ENCODE measurements around the gene USE1.
"Not testable (repeated sequence)": the region's sequence is repeated elsewhere in the genome, so short reads cannot be mapped to it uniquely, and the experiment has no call there.

USE1 gene, protein sequence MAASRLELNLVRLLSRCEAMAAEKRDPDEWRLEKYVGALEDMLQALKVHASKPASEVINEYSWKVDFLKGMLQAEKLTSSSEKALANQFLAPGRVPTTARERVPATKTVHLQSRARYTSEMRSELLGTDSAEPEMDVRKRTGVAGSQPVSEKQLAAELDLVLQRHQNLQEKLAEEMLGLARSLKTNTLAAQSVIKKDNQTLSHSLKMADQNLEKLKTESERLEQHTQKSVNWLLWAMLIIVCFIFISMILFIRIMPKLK

DNA sequence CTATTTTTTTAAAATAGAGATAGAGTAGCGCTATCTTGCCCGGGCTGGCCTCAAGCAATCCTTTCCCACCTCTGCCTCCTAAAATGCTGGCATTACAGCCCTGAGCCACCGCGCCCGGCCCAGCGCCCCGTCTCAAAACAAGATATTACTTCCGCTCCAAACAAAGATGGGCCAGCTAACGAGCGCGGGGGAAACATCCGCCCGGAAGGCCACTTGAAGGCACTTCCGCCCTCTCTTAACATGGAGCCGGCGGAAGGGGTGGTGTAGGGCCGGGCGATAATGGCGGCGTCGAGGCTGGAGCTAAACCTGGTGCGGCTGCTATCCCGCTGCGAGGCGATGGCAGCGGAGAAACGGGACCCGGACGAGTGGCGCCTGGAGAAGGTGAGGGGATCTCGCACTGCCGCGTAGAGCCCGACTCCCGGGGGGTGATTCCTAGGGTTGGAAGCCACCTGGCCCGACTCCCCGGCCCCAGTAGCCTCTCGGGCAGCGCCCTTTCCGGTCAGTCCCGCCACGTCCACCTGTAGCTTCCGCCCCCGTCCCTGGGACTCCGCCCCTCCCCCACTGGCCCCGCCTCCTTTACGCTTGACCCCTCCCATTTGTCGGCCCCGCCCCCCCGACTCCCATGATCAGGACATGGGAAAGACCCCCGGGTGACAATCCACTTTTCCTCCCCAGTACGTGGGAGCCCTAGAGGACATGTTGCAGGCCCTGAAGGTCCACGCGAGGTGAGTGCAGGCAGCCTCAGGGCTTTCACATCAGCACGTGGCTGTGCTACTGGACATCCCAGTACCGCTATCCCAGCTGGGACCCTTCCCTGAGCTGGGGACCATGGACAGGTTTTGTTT is at the start of gene USE1:
USE1 (plus strand) TSS at position 231 of the 845 bp plus-strand sequence; CDS start at position 280, 49 bp downstream.
- peak; percentile 95 for DNase-seq

DNA sequence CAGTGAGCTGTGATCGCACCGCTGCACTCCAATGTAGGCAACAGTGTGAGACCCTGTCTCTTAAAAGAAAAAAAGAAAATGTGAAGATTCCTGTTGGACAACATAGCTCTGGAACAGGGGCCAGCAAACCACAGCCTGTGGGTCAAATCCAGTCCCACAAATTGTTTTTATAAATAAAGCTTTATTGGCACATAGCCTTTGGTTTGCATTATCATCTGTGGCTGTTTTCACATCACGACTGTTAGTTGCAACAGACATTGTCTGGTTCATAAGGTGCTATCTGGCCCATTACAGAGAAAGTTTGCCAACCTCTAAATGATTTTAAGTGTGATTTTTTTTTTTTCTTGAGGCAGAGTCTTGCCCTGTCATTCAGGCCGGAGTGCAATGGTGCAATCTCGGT is 49.4 kb upstream of the USE1 start:
- DNase-seq, result no peak

DNA sequence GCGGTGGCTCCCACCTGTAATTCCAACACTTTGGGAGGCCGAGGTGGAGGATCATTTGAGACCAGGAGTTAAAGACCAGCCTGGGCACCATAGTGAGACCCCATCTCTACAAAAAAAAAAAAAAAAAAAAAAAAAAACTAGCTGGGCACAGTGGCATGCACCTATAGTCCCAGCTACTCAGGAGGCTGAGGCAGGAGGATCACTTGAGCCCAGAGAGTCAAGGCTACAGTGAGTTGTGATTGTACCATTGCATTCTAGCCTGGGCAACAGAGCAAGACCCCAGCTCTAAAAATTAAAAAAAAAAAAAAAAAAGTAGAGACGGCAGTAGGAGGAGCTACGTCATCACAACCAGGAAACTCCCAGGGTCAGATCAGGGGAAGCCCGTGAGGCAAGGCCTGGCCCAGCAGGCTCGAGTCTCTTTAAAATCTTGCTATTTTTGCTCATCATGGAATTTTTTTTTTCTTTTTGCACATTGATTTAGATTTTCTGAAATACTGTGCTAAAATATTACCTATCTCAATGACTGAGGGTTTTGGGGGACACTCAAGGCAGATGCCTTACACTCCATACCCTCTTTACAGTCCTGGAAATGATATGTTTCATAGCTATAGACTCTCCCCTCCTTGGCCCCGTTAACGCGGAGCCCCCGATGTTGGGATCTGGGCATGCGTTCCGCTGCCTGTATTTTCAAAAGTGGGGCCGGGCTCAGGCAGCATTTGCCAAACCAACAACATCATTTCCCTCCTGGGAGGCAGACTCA is 44.4 kb upstream of the USE1 start:
- DNase-seq, result no peak

DNA sequence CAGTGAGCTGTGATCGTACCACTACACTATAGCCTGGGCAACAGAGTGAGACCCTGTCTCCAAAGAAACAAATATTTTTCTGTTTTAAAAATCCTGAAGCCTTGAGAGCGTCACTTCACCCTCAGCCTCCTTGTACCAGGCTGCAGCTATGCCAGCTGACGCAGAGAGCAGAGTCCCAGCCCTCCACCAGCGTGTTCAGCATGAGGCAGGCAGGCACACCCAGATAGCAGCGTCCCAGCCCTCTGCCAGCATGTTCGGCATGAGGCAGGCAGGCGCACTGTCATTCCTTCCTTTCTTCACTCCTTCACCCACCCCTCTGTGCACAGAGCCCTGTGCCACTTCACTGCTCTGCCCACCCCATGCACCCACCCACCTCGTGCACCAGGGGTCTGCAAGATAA is 43.3 kb upstream of the USE1 start:
- no peak for DNase-seq

DNA sequence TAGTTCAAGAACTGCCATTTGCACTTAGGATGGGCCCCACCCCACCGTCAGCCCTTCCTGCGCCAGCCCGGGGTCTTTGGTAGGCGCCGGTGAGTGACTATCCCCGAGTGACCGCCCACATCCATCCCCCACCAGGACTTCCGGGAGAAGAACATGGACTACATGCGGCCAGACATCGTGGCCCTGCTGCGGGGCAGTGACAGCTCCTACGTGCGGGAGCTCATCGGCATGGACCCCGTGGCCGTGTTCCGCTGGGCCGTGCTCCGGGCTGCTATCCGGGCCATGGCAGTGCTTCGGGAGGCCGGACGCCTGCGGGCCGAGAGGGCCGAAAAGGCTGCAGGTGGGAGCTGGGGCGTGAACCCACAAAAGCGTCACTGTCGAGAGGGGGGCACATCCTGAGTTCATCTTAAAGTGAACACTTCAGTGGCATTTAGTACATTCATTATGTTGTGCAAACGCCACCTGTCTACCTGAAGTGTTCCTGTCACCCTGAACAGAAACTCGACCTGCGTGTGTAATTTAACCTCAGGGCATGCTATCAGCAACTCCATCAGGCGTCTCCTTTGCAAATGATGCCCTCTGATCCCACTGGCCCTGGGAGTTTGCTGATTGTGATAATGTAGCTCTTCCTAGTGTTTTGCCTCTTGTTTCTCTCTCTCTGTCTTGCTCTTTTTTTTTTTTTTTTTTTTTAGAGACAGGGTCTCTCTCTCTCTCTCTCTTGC is 42.4 kb upstream of the USE1 start:
- peak; percentile 12 for DNase-seq

DNA sequence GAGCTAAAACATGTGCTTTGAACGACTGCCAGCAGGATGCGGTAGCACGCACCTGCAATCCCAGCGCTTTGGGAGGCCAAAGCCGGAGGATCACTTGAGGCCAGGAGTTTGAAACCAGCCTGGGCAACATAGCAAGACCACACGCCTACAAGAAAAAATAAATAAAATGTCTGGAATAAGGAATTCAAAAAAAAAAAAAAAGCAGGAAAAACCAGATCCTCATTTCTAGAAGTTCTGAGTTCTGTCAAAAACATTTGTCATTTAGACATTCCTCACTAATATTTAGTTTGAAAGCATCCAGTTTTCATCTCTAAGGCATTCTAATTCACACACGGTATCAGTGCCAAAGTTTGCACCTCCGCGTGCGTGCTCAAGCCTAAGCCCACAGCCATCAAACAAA is 36.9 kb upstream of the USE1 start:
- no peak for DNase-seq

DNA sequence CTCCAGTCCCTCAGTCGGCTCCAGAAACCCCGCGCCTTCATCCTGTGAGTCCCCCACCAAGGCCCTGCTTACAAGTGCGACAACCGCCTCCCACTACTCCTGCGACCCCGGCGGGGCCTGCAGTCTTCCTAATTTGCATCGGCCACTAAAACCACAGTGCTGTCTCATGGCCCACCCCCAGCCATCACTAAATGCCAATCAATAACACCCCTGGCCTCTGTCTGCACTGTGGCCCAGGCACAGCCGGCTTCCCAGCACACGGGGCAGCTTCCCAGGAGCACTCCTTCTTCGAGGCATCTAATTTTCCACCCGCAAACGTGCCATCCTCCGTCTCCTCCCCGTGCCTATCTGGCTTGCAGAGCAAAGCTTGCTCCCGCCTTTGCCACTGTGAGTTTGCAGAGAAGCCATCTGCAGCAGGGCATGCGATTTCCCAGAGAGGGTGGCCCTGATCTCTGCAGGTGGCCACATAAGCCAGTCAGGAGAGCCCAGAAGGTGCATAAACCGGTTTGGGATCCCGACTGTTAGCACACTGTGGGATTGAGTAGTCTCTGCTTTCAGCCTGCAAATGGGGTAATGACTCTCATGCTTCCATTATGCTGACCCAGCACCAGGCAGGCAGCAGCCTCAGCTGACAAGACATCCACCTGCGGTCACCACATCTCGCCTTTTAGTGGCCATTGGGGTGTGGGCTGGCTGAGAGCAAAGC is 34.0 kb upstream of the USE1 start:
- no peak for DNase-seq

DNA sequence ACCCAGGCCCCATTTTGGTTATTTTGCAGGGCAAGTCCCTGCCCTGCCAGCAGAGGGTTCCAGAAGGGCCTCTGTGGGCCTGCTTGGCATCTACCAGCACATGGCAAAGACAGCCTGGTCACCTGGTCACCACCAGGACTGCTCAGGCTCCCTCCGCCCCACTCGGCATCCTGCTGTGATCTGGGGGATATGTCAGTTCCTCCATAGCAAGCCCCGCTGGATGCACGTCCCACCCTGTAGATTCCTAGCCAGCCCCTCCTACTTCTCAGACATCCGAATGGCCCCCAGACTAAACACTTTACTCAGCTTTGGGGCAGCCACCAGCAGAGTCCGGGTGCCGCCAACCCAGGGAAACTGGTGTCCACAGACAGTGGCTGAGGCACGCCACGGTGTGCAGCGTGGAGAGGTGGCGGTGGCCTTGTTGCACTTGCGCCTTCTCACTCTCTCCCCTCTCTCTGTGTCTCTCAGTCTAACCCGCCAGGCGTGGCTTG is 31.8 kb upstream of the USE1 start:
- no peak for DNase-seq

DNA sequence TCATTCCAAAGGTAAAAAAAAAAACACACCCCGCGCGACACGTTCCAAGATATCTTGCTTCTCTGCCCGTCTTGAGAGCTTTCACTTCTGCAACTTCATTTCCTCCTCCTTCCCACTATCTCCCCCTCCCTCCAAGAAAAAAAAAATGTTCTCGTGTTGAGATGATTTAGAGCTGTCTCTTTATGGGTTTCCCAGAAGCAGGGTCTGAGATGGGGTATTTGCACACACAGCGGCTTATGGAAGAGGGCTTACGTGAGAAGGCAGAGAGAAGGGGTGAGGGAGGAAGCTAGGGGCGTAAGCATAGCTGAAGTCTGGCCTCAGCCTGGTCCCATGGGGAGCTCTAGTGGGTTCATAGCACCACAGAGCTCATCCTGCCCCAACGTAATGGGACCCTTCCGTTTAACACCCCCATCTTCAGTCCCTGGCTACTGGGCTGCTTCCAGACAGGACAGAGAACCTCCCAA is 31.3 kb upstream of the USE1 start:
- no peak for DNase-seq

DNA sequence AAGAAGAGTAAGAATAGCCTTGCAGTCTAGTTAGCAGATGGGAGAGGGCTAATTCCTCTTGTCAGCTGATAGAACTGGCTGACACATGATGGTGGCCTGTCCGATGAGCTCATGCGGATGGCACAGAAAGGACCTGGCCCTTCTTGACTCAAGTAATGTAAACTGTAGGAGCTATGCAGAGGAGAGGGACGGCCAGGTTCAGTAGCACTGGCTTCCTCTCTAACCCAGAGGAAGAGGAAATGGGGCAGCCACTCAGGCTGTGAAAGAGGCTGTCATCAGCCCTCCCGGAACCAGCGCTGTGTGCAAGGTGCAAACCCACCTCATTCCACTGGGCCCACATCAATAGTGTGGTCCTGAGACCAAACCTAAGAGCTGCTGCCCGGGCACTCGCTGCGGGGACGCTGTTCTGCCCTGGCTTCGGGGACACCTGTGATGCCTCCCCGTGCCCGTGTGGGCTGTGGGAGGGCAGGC is 30.8 kb upstream of the USE1 start:
- no peak for DNase-seq

DNA sequence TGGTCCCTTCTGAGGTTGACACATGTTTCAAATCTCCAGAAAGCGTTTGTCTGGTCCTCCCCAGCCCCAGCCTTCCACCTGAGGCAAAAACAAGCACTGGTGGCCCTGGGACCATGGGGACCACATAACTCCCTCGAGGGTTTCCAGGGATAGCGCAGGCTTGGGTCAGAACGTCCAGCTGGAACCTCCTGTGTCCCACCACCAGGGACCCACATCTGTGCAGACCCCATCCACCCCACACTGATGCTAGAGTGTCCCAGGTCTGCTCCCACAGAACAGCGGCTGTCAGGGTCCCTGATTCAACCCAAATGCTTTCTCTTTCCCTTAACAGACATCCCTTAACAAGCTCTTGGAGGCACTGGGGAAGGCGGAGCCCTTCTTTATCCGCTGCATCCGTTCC is 29.6 kb upstream of the USE1 start:
- no peak for DNase-seq

DNA sequence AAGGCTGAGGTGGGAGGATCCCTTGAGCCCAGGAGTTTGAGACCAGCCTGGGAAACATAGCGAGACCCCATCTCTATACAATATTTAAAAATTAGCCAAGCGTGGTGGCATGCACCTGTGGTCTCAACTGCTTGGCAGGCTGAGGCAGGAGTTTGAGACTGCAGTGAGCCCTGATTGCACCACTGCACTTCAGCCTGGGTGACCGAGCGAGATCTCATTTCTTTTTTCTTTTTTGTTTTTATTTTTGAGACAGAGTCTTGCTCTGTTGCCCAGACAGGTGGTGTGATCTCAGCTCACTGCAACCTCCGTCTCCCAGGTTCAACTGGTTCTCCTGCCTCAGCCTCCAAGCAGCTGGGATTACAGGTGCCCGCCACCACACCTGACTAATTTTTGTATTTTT is 23.4 kb upstream of the USE1 start:
- DNase-seq, result not testable (repeated sequence)

DNA sequence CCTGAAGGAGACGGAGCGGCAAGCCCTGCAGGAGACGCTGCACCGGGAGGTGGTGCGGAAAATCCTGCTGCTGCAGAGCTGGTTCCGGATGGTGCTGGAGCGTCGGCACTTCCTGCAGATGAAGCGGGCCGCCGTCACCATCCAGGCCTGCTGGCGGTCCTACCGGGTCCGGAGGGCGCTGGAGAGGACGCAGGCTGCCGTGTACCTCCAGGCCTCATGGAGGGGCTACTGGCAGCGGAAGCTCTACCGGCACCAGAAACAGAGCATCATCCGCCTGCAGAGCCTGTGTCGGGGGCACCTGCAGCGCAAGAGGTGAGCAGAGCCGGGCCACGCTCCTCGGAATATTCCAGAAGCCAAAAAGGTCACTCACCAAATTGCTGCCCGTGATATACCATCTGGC is 22.4 kb upstream of the USE1 start:
- no peak for DNase-seq

DNA sequence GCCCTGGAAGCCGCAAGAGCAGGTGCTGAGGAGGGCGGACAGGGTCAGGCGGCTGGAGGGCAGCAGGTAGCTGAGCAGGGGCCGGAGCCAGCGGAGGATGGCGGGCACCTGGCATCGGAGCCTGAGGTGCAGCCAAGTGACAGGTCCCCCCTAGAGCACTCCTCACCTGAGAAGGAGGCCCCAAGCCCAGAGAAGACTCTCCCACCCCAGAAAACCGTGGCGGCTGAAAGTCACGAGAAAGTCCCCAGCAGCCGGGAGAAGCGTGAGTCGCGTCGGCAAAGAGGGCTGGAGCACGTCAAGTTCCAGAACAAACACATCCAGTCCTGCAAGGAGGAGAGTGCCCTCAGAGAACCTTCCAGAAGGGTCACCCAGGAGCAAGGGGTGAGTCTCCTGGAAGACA is 20.5 kb upstream of the USE1 start:
- no peak for DNase-seq

DNA sequence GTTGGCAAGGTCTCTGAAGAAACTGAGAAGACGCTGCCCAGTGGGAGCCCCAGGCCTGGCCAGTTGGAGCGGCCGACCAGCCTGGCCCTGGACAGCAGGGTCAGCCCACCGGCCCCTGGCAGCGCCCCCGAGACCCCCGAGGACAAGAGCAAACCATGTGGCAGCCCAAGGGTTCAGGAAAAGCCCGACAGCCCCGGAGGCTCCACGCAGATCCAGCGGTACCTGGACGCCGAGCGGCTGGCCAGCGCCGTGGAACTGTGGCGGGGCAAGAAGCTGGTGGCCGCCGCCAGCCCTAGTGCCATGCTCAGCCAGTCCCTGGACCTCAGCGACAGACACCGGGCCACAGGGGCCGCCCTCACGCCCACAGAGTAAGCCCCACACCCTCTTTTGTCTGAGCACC is 20.1 kb upstream of the USE1 start:
- DNase-seq, result no peak

DNA sequence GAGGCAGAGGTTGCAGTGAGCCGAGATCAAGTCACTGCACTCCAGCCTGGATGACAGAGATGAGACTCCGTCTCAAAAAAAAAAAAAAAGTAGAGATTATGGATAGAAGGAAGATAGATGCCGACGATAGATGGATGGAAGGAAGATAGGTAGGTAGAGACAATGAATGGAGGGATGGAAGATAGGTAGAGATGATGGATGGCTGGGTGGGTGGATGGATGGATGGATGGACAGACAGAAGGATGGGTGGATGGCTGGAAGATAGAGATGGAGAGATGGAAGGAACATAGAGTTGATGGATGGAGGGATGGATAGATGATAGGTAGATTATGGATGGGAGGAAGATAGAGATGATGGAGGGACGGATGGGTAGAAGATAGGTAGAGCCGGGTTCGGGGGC is 18.5 kb upstream of the USE1 start:
- no peak for DNase-seq

DNA sequence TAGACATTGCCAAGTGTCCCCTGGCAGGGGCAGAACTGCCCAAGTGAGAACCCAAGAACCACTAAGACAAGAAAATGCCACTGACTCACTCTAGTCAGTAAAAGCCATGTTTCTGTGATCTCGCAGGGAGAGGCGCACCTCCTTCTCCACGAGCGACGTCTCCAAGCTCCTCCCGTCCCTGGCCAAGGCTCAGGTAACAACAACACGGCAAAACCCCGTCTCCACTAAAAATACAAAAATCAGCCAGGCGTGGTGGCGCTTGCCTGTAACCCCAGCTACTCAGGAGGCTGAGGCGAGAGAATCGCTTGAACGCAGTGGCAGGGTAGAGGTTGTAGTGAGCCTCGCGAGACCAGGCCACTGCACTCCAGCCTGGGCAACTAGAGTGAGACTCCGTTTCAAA is 17.5 kb upstream of the USE1 start:
- no peak for DNase-seq

DNA sequence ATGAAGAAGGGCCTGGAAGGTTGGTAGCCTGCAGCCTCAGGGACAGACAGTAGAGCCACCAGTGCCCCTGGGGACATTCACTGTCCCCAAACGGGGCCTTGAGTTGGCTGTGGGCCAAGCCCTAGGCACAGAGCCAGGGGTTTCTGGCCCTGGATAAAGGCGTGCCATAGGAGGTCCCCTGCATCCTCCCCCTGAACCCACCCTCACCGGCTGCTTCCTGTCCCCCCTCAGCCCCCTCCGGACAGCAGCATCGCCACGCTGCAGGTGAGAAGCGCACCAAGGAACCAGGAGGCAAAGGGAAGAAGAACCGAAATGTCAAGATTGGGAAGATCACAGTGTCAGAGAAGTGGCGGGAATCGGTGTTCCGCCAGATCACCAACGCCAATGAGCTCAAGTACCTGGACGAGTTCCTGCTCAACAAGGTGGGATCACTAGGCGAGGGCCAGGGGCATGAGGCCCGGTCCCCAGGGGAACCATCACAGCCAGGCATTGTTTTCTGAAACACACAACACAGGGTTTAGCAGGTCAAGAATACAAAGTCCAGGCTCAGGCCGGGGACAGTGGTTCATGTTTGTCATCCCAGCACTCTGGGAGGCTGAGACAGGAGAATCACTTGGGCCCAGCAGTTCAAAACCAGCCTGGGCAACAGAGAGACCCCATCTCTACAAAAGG is 14.6 kb upstream of the USE1 start:
- DNase-seq, result no peak

DNA sequence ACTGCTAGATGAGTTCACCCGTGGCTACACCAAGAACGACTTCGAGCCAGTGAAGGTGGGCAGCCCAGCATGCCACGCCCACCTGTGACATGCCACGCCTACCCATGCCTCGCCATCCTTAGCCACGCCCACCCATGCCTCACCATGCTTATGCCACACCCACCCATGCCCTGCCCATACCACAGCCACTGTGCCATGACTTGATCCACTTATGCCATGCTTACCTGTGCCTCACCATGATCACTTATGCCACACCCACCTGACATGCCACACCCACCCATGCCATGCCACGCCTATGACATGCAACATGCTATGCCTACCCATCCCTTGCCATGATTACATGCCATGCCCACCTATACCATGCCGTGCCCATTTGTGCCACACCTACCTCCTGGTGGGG is 12.9 kb upstream of the USE1 start:
- peak; percentile 31 for DNase-seq

DNA sequence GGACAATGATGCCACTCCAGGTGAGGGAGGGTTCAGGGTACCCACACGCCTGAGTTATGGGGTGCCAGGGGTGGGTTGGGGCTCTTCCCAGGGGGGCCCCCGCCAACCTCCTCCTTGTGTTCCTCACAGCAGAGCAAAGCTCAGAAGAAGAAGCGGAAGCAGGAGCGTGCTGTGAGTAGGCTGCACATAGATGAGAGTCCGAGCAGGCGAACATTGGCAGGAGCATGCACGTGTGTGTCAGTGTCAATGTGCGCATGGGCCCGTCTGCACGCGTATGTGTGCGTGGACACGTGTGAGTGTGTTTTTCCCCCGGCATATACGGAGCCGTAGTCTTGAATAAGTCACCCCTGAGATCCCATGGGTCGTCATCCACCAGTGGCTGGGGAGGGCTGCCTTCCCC is 12.4 kb upstream of the USE1 start:
- DNase-seq, result no peak
